Keratinocyte (primary cell): ENCODE data around the gene REX1BD. TPM values are rescaled to one million over a fixed set of nuclear protein-coding genes. Genes with fewer than 3 reads are reported as not detected.

Experiments
- DNase-seq: peaks from one replicate; pipeline ENCODE4 v3.0.0-alpha.2; 2011; ENCODE audit warnings: low read depth, missing footprints, low spot score
- FAIRE-seq: peaks from 2 replicates; lab custom pipeline; 2011; peaks lifted over from hg19 to GRCh38; lab: Jason Lieb, UNC
- H2AFZ ChIP-seq: 2 replicates; pipeline ENCODE4 v1.6.0; 2012; ENCODE audit warnings: low read length, control low read depth, inconsistent platforms; ENCODE audit not compliant: control insufficient read depth
- H3K27ac ChIP-seq: 2 replicates; pipeline ENCODE4 v1.5.1; 2011; ENCODE audit warnings: low read length; ENCODE audit not compliant: control insufficient read depth, insufficient read depth
- H3K27me3 ChIP-seq: 3 replicates; pipeline ENCODE4 v1.6.0; 2011; ENCODE audit warnings: low read length; ENCODE audit not compliant: control insufficient read depth, insufficient read depth; ENCODE audit errors: extremely low read depth
- H3K36me3 ChIP-seq, 2 experiments: 2 replicates in 1 of 2; 3 replicates in 1 of 2; pipeline ENCODE4 v1.5.1; 2011; ENCODE audit warnings: low read length in 2 of 2, mild to moderate bottlenecking in 1 of 2; ENCODE audit not compliant: control insufficient read depth in 2 of 2, insufficient read depth in 2 of 2; ENCODE audit errors: extremely low read depth in 1 of 2
- H3K4me1 ChIP-seq: 3 replicates; pipeline ENCODE4 v1.5.1; 2011; ENCODE audit warnings: low read length; ENCODE audit not compliant: control insufficient read depth, insufficient read depth; ENCODE audit errors: extremely low read depth
- H3K4me2 ChIP-seq: 3 replicates; pipeline ENCODE4 v1.6.0; 2011; ENCODE audit warnings: low read depth, low read length; ENCODE audit not compliant: control insufficient read depth, insufficient read depth; ENCODE audit errors: extremely low read depth
- H3K4me3 ChIP-seq, 3 experiments: fragments of 200-600 bp in 1 of 3; sonication (generic) in 1 of 3; 2 replicates in 2 of 3; 3 replicates in 1 of 3; pipeline ENCODE4 v1.5.1; 2011 to 2016; ENCODE audit warnings: low read length in 3 of 3, mild to moderate bottlenecking in 3 of 3, control low read depth in 2 of 3, inconsistent platforms in 1 of 3, low read depth in 1 of 3, mixed read lengths in 1 of 3, mixed run types in 1 of 3, moderate library complexity in 1 of 3; ENCODE audit not compliant: control insufficient read depth in 2 of 3, insufficient read depth in 2 of 3; ENCODE audit errors: extremely low read depth in 1 of 3
- H3K79me2 ChIP-seq: 2 replicates; pipeline ENCODE4 v1.6.0; 2012; ENCODE audit warnings: low read length; ENCODE audit not compliant: control insufficient read depth, insufficient read depth
- H3K9ac ChIP-seq: 3 replicates; pipeline ENCODE4 v1.6.0; 2011; ENCODE audit warnings: low read length; ENCODE audit not compliant: control insufficient read depth, insufficient read depth; ENCODE audit errors: extremely low read depth
- H3K9me1 ChIP-seq: 3 replicates; pipeline ENCODE4 v1.6.0; 2011; ENCODE audit warnings: low read length; ENCODE audit not compliant: control insufficient read depth, insufficient read depth; ENCODE audit errors: extremely low read depth
- H3K9me3 ChIP-seq: 2 replicates; pipeline ENCODE4 v1.5.1; 2012; ENCODE audit warnings: low read depth, low read length; ENCODE audit not compliant: control insufficient read depth
- H4K20me1 ChIP-seq: 3 replicates; pipeline ENCODE4 v1.6.0; 2011; ENCODE audit warnings: low read length; ENCODE audit not compliant: control insufficient read depth, insufficient read depth; ENCODE audit errors: extremely low read depth
- EZH2 ChIP-seq: IDR thresholded peaks from one replicate; pipeline ENCODE4 v1.6.1; 2012; ENCODE audit warnings: inconsistent platforms, mild to moderate bottlenecking, low read length, moderate library complexity
- dilution Hi-C: fragments of 300-500 bp; cut with MboI; formaldehyde crosslinking; loops from one replicate; pipeline ENCODE4 v1.7.0; 2020; ENCODE audit warnings: low sequenced_read_pairs; ENCODE audit not compliant: extremely low pct_ligation_motif_present
- polyA plus RNA-seq, 5 experiments: library from polyadenylated mRNA; depleted of rRNA in 3 of 5; stranded (reverse) in 3 of 5; stranded (forward) in 1 of 5; unstranded in 1 of 5; fragments of >200 nt; gene quantifications; 1 replicate in 1 of 5; 2 replicates in 3 of 5; 3 replicates in 1 of 5; pipeline versions ENCODE4 v1.2.1 to v1.2.3, GENCODE V29; 2011 to 2012; ENCODE audit warnings: missing spikeins in 2 of 5, low read depth in 1 of 5, low replicate concordance in 1 of 5
- TF ChIP-seq, protein P1 (sequence below), 3 experiments: IDR thresholded peaks in 1 of 3; conservative IDR thresholded peaks in 1 of 3; optimal IDR thresholded peaks in 1 of 3; 2 replicates in 2 of 3; 3 replicates in 1 of 3; pipeline versions ENCODE3 to v1.5.1; 2011; ENCODE audit warnings: low read length in 3 of 3, mild to moderate bottlenecking in 3 of 3, moderate library complexity in 2 of 3, control low read depth in 1 of 3, inconsistent platforms in 1 of 3; ENCODE audit not compliant: insufficient read depth in 2 of 3; ENCODE audit errors: extremely low read depth in 1 of 3

Gene REX1BD
- polyA plus RNA-seq, 1 donor (not counting 4 experiments of a cell fraction or from before 2014, with no cell fraction given): 31.9 TPM

DNA sequence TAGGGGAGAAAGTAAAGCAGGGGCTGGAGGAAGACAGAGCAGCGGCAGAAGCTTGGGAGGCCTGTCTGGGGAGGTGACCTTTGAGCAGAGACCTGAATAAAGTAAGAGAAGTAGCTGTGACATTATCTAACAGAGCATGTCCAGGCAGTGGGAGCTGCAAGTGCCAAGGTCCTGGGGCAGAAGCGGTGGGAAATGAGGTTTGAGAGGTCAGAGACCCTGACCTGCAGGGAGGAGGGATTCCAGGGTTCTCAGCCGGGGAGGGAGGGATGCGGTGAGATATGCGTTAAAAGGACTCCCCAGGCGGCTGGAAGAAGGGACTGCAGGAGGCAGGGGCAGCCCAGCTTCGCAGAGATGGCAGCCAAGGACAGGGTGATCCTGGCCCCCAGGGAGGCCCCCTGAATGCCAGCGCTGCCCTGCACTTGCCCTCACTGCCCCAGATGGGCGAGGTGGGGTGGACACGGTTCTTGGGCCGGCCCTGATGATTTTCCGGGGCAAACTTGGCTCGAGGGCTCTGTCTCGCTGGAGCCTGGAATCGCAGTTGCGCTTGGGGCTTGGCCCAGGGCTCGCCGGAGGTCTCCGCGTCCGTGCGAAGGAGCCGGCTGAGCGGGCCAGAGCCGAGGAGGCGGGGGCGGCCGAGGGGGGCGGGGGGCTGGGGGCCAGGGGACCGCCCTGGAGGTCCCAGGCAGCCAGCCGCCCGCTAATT, 14.8 kb downstream of the REX1BD start:
- FAIRE-seq: no peak
- Histone ChIP-seq H3K9me3 (no peaks in the 10 kb centered on the region), H3K79me2 (no peaks in the 10 kb centered on the region), H2AFZ (no peak overlapping the region), H3K36me3 (no peaks in the 10 kb centered on the region), H3K27ac (no peak overlapping the region), H4K20me1 (no peaks in the 10 kb centered on the region), H3K4me2 (no peak overlapping the region), H3K4me1 (peaks cover 8% of the 10 kb centered on the region), H3K9me1 (no peaks in the 10 kb centered on the region), H3K4me3 (no peak overlapping the region), H3K27me3 (peaks cover 30% of the 10 kb centered on the region), H3K9ac (no peak overlapping the region)
- dilution Hi-C loops: no loop called here
- DNase-seq: no peak
- TF ChIP-seq, protein P1, sequence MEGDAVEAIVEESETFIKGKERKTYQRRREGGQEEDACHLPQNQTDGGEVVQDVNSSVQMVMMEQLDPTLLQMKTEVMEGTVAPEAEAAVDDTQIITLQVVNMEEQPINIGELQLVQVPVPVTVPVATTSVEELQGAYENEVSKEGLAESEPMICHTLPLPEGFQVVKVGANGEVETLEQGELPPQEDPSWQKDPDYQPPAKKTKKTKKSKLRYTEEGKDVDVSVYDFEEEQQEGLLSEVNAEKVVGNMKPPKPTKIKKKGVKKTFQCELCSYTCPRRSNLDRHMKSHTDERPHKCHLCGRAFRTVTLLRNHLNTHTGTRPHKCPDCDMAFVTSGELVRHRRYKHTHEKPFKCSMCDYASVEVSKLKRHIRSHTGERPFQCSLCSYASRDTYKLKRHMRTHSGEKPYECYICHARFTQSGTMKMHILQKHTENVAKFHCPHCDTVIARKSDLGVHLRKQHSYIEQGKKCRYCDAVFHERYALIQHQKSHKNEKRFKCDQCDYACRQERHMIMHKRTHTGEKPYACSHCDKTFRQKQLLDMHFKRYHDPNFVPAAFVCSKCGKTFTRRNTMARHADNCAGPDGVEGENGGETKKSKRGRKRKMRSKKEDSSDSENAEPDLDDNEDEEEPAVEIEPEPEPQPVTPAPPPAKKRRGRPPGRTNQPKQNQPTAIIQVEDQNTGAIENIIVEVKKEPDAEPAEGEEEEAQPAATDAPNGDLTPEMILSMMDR (optimal IDR thresholded peaks at IDR 0.05 in 1 of 3, IDR thresholded peaks at IDR 0.05 in 1 of 3, conservative IDR thresholded peaks at IDR 0.05 in 1 of 3; ENCODE audit: extremely low read depth in 1 of 3, insufficient read depth in 2 of 3, low read length in 3 of 3): no peak
- TF ChIP-seq EZH2: no peak

DNA sequence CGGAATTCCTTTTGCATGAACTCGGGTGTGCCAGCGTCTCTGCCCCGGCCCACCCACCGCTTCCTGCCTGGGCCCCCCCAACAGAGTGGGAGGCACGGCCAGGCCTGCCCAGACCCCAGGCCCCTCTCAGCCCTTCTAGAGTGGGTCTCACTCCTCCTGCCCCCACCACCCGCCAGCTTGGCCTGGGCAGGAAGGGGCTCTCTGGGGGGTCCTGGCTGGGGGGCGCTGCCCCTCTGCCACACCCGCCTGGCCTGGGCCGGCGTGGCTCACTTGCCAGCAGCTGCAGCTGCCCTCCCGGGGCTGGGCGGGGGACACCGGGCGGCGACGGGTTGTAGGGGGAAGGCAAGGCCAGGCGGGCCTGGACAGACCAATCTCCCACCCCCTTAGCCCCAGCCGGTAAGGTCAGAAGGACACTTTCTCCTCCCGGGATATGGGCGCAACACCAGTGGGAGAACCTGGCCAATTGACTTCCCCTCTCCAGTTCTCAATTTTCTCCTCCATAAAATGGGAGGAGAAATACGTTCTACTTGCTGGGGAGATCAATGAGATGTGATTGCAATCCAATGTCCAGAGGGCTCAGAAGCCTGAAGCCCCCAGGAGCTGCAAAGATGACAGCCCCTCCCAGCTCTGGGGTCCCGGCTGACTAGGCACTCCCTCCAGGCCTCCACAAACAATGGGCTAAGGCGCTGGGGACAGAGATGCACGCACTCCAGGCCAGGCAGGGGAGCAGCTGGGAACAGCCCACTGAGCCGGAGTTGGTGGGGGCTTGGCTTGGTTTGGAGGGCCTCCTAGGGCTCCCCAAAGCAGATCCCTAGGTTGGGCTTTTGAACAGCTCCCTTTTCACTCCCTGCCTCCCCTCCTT, 15.6 kb downstream of the REX1BD start:
- Histone ChIP-seq H3K36me3 (no peaks in the 10 kb centered on the region), H3K4me2 (no peak overlapping the region), H3K4me3 (no peak overlapping the region), H2AFZ (no peak overlapping the region), H3K27ac (no peak overlapping the region), H3K9me3 (no peaks in the 10 kb centered on the region), H3K4me1 (peaks cover 8% of the 10 kb centered on the region), H3K27me3 (peaks cover 38% of the 10 kb centered on the region), H3K79me2 (no peaks in the 10 kb centered on the region), H3K9me1 (no peaks in the 10 kb centered on the region), H4K20me1 (no peaks in the 10 kb centered on the region), H3K9ac (no peak overlapping the region)
- DNase-seq: no peak
- FAIRE-seq: no peak
- dilution Hi-C loops: no loop called here
- TF ChIP-seq EZH2: no peak
- TF ChIP-seq, protein P1 (optimal IDR thresholded peaks at IDR 0.05 in 1 of 3, IDR thresholded peaks at IDR 0.05 in 1 of 3, conservative IDR thresholded peaks at IDR 0.05 in 1 of 3; ENCODE audit: extremely low read depth in 1 of 3, insufficient read depth in 2 of 3, low read length in 3 of 3): no peak
